Panc1 (cell line): ENCODE results near the gene BBS9. TPM values are rescaled to one million over a fixed set of nuclear protein-coding genes. Genes with fewer than 3 reads are reported as not detected.

Source experiments
- ATAC-seq: fragments of 200-7000 bp; cut with Tn5 transposase; 2 replicates; pipeline ENCODE4 v1.9.1; 2020; ENCODE audit warnings: mild to moderate bottlenecking, moderate library complexity
- BruUV-seq: library from RNA; stranded (reverse); fragments of 400-500 nt; replicated peaks from 2 replicates; lab custom pipeline; 2021; lab: Mats Ljungman, UMichigan
- CTCF ChIA-PET: fragments of 300-600 bp; sonication (Branson Sonifier 250); formaldehyde crosslinking; loops from one replicate; lab custom pipeline; 2022; ENCODE audit warnings: antibody characterized with exemption; lab: Charles Lee
- POLR2A ChIA-PET: fragments of 300-600 bp; sonication (Branson Sonifier 250); formaldehyde crosslinking; loops from one replicate; lab custom pipeline; 2022; ENCODE audit warnings: antibody characterized with exemption; lab: Charles Lee
- DNase-seq: peaks from one replicate; pipeline ENCODE4 v3.0.0-alpha.2; 2010; ENCODE audit warnings: low read depth, low spot score
- H3K27ac ChIP-seq: 2 replicates; pipeline ENCODE4 v1.5.1; 2011; ENCODE audit warnings: mild to moderate bottlenecking, low read length, inconsistent platforms
- H3K27me3 ChIP-seq: fragments of 200-500 bp; sonication (Bioruptor generic); 2 replicates; pipeline ENCODE4 v1.6.0; 2014; ENCODE audit warnings: low read length, inconsistent platforms; ENCODE audit not compliant: control insufficient read depth, insufficient read depth
- H3K36me3 ChIP-seq: fragments of 200-500 bp; sonication (Bioruptor generic); 2 replicates; pipeline ENCODE4 v1.5.1; 2014; ENCODE audit warnings: inconsistent platforms, mild to moderate bottlenecking, low read length, moderate library complexity; ENCODE audit not compliant: control insufficient read depth, insufficient read depth
- H3K4me1 ChIP-seq: 2 replicates; pipeline ENCODE4 v1.5.1; 2011; ENCODE audit warnings: inconsistent platforms, mild to moderate bottlenecking, low read length, moderate library complexity; ENCODE audit not compliant: control insufficient read depth, insufficient read depth
- H3K4me3 ChIP-seq, 2 experiments: 2 replicates each; pipeline ENCODE4 v1.5.1; 2011 to 2012; ENCODE audit warnings: low read depth in 2 of 2, low read length in 2 of 2, mild to moderate bottlenecking in 2 of 2, inconsistent platforms in 1 of 2, moderate library complexity in 1 of 2
- H3K9me3 ChIP-seq: fragments of 200-500 bp; sonication (Bioruptor generic); 2 replicates; pipeline ENCODE4 v1.5.1; 2014; ENCODE audit warnings: low read depth, mild to moderate bottlenecking, inconsistent platforms, low read length, moderate library complexity; ENCODE audit not compliant: control insufficient read depth, insufficient read depth
- CTCF ChIP-seq: fragments of 450-650 bp; IDR thresholded peaks from 2 replicates; pipeline ENCODE4 v1.5.1; 2017; ENCODE audit warnings: mild to moderate bottlenecking
- POLR2AphosphoS5 ChIP-seq: IDR thresholded peaks from 2 replicates; pipeline ENCODE4 v1.6.1; 2012; ENCODE audit warnings: mild to moderate bottlenecking, low read depth, low read length, moderate library complexity
- REST ChIP-seq, 2 experiments: IDR thresholded peaks; 2 replicates each; pipeline ENCODE4 v1.6.1; 2011 to 2012; ENCODE audit warnings: low read depth in 2 of 2, control low read depth in 1 of 2, low read length in 1 of 2, mild to moderate bottlenecking in 1 of 2, moderate library complexity in 1 of 2; ENCODE audit not compliant: insufficient read depth in 1 of 2
- SIN3A ChIP-seq: IDR thresholded peaks from 2 replicates; pipeline ENCODE4 v1.6.1; 2012; ENCODE audit warnings: low read depth, mild to moderate bottlenecking, low read length, moderate library complexity, borderline replicate concordance; ENCODE audit not compliant: insufficient read depth
- TCF7L2 ChIP-seq: IDR thresholded peaks from 2 replicates; pipeline ENCODE4 v1.6.1; 2011; ENCODE audit warnings: mild to moderate bottlenecking, low read depth, low read length, inconsistent platforms
- in situ Hi-C: cut with HindIII; loops from 2 replicates; pipeline ENCODE4 v1.10.0; 2016; ENCODE audit warnings: low sequenced_read_pairs, low pct_unique_long_range_greater_than_20kb
- intact Hi-C: fragments of 100-400 bp; cut with micrococcal nuclease; formaldehyde crosslinking; loops from one replicate; pipeline ENCODE4 v1.10.0; 2022; ENCODE audit not compliant: unreplicated experiment
- total RNA-seq: library from RNA; stranded (reverse); gene quantifications from one replicate; pipeline ENCODE4 v1.2.1, GENCODE V29; 2021; ENCODE audit not compliant: unreplicated experiment

Gene BBS9
- total RNA-seq, 1 experiment from 2014 or later = 6.9 TPM

DNA sequence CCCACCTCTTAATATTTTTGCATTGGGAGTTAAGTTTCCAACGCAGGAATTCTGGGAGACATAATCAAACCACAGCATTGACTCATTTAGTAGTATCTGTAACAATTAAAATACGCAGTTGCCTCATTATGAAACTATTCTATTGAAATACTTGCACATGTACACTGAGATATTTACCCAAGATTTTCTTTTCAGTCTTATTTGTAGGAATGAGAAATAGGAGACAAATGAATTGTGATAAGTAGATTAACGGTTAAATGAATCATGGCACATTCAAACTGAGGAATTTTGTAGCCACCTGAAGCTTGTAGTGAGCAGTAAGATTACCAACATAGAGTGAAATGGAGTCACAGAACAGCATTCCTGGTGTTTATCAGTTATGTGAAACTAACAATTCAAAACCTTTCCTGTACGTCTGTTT is 38.2 kb upstream of the BBS9 start:
- ATAC-seq (no peak), DNase-seq (no peak)
- Histone ChIP-seq H3K9me3 (no peaks in the 10 kb centered on the region), H3K4me3 (no peak overlapping the region), H3K36me3 (no peaks in the 10 kb centered on the region; the same call in none of the 2 replicates), H3K27me3 (no peaks in the 10 kb centered on the region), H3K27ac (no peak overlapping the region), H3K4me1 (no peaks in the 10 kb centered on the region)
- CTCF ChIA-PET = no interaction called here
- in situ Hi-C loops = no loop called here
- POLR2A ChIA-PET = no interaction called here
- intact Hi-C loops = no loop called here
- TF ChIP-seq TCF7L2 = no peak
- no peak for TF ChIP-seq CTCF
- no peak for TF ChIP-seq REST (IDR thresholded peaks at IDR 0.05; ENCODE audit: insufficient read depth in 1 of 2, low read depth in 2 of 2, low read length in 1 of 2)
- TF ChIP-seq POLR2AphosphoS5 = no peak
- TF ChIP-seq SIN3A = no peak
- BruUV-seq = no TSS peak

DNA sequence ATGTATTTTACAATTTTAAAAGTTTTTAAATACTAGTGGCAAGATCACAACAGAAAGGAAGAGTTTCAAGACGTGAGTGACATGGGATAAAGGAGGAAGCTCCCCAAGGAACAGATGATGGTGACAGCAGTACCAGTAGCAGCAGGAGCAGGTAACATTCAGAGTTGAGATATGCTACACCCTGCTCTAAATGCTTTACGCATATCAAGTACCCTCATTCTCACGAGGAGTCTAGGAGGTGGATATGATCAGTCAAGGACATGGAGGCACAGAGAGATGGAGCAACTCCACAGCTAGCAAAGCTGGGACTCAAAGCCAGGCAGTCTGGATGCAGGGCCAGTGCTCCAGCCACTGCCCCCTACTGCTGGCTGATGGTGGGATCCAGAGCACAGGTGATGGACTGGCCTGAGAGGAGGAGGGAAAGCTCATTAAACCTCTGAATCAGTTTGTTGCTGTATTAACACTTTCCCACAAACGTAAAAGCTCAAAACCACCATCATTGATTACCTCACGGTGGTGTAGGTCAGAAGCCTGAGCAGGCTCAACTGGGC is 37.6 kb upstream of the BBS9 start:
- Histone ChIP-seq H3K9me3 (no peaks in the 10 kb centered on the region), H3K4me3 (no peak overlapping the region), H3K27me3 (no peaks in the 10 kb centered on the region), H3K36me3 (peaks cover 5% of the 10 kb centered on the region), H3K4me1 (no peaks in the 10 kb centered on the region), H3K27ac (no peak overlapping the region)
- ATAC-seq (peak; percentile 42; the same call in 1 of the 2 replicates), DNase-seq (no peak)
- CTCF ChIA-PET = no interaction called here
- no peak for TF ChIP-seq REST (IDR thresholded peaks at IDR 0.05; ENCODE audit: insufficient read depth in 1 of 2, low read depth in 2 of 2, low read length in 1 of 2)
- TF ChIP-seq TCF7L2 = no peak
- no peak for TF ChIP-seq CTCF
- no peak for TF ChIP-seq SIN3A
- no peak for TF ChIP-seq POLR2AphosphoS5
- in situ Hi-C loops = no loop called here
- POLR2A ChIA-PET = no interaction called here
- intact Hi-C loops = no loop called here
- no TSS peak for BruUV-seq
